ENCODE data around the gene GAK. TPM values are rescaled to one million over a fixed set of nuclear protein-coding genes. Genes with fewer than 3 reads are reported as not detected.

GAK gene
- total RNA-seq, 1 donor from 2014 or later, result 130 TPM

- peak; percentile 41 for DNase-seq
- intact Hi-C loops (cut with DNase I), result no loop called here
These were observed 103.4 kb downstream of the GAK start for GRCh38 chr4:828641-829271.

GRCh38 chr4:827209-828081 is 104.7 kb downstream of the GAK start:
- H3K36me3 ChIP-seq, result no peaks in the 10 kb centered on the region
- H3K4me1 ChIP-seq, result peaks cover 6% of the 10 kb centered on the region
- DNase-seq, result peak; percentile 22
- TF ChIP-seq CTCF (IDR thresholded peaks at IDR 0.05), result no peak
- peaks cover 74% of the 10 kb centered on the region for H3K27me3 ChIP-seq (ENCODE audit: low read depth)
- intact Hi-C loops (cut with DNase I), result no loop called here
- no peak overlapping the region for H3K4me3 ChIP-seq
- no peaks in the 10 kb centered on the region for H3K9me3 ChIP-seq
- H3K27ac ChIP-seq, result no peak overlapping the region
- ATAC-seq, result no peak

More at GRCh38 chr4:828641-829271, 103.4 kb downstream of the GAK start:
- Histone ChIP-seq H3K27me3 (ENCODE audit: low read depth) (peaks cover 65% of the 10 kb centered on the region), H3K36me3 (no peaks in the 10 kb centered on the region), H3K4me3 (no peak overlapping the region), H3K9me3 (no peaks in the 10 kb centered on the region), H3K27ac (no peak overlapping the region), H3K4me1 (peaks cover 6% of the 10 kb centered on the region)
- ATAC-seq, result no peak
- no peak for TF ChIP-seq CTCF (IDR thresholded peaks at IDR 0.05)

GRCh38 chr4:826508-827208 is 105.5 kb downstream of the GAK start:
- DNase-seq (peak; percentile 38), ATAC-seq (no peak)
- Histone ChIP-seq H3K9me3 (no peaks in the 10 kb centered on the region), H3K27ac (no peak overlapping the region), H3K4me1 (peaks cover 6% of the 10 kb centered on the region), H3K36me3 (no peaks in the 10 kb centered on the region), H3K27me3 (ENCODE audit: low read depth) (peaks cover 72% of the 10 kb centered on the region), H3K4me3 (no peak overlapping the region)
- no peak for TF ChIP-seq CTCF (IDR thresholded peaks at IDR 0.05)
- intact Hi-C loops (cut with DNase I), result no loop called here

- Histone ChIP-seq H3K36me3 (no peaks in the 10 kb centered on the region), H3K4me1 (peaks cover 6% of the 10 kb centered on the region), H3K27me3 (ENCODE audit: low read depth) (peaks cover 79% of the 10 kb centered on the region), H3K9me3 (no peaks in the 10 kb centered on the region), H3K4me3 (peak within 1 kb of the TSS; percentile 27), H3K27ac (no peak within 1 kb of the TSS)
- peak; percentile 44 for DNase-seq
- TF ChIP-seq CTCF (IDR thresholded peaks at IDR 0.05), result no peak
- intact Hi-C loops (cut with DNase I), result no loop called here
- ATAC-seq, result peak in 1 of 2 donors; percentile 21
These were observed 106.2 kb downstream of the GAK start, which contains the start of gene CPLX1 for GRCh38 chr4:825971-826330. Gene CPLX1, minus strand, starts transcription at chr4:826129. Its CDS starts 1,607 bp downstream, at chr4:824522.

All from lower lobe of right lung (tissue), 2 donors.